HL-60/S4 treated with retinoic acid at 250 ng/mL for 4 days and 3 days (cell line): ENCODE measurements around the gene TTC7B.

Source experiments
- in situ Hi-C: fragments of 300-500 bp; cut with MboI; formaldehyde crosslinking; loops from 2 replicates; pipeline ENCODE4 v1.7.0; 2022; ENCODE audit warnings: low sequenced_read_pairs

The TTC7B gene

GRCh38 chr14:90625445-90625844 is 190.8 kb downstream of the TTC7B start:
- in situ Hi-C loops = no loop called here

- in situ Hi-C loops = no loop called here
Measured at GRCh38 chr14:90624732-90625400, 191.4 kb downstream of the TTC7B start.

- in situ Hi-C loops = no loop called here
Measured at GRCh38 chr14:90624227-90624626, 192.0 kb downstream of the TTC7B start.

GRCh38 chr14:90621201-90621600 is 195.0 kb downstream of the TTC7B start:
- in situ Hi-C loops = no loop called here

GRCh38 chr14:90620568-90621077 is 195.6 kb downstream of the TTC7B start:
- in situ Hi-C loops = no loop called here

- in situ Hi-C loops = no loop called here
Measured at GRCh38 chr14:90619911-90620310, 196.3 kb downstream of the TTC7B start.

GRCh38 chr14:90617961-90618360 is 198.3 kb downstream of the TTC7B start:
- in situ Hi-C loops = no loop called here

GRCh38 chr14:90616881-90617280 is 199.3 kb downstream of the TTC7B start:
- in situ Hi-C loops = no loop called here

- in situ Hi-C loops = no loop called here
Measured at GRCh38 chr14:90616313-90616712, 199.9 kb downstream of the TTC7B start.

- in situ Hi-C loops = no loop called here
Measured at GRCh38 chr14:90615517-90616060, 200.6 kb downstream of the TTC7B start.

GRCh38 chr14:90614696-90615516 is 201.3 kb downstream of the TTC7B start:
- in situ Hi-C loops = no loop called here

- in situ Hi-C loops = no loop called here
Measured at GRCh38 chr14:90613997-90614396, 202.2 kb downstream of the TTC7B start.

GRCh38 chr14:90613453-90613852 is 202.8 kb downstream of the TTC7B start:
- in situ Hi-C loops = no loop called here

- in situ Hi-C loops = no loop called here
Measured at GRCh38 chr14:90612801-90613200, 203.4 kb downstream of the TTC7B start.

GRCh38 chr14:90611936-90612335 is 204.3 kb downstream of the TTC7B start:
- in situ Hi-C loops = no loop called here

GRCh38 chr14:90611501-90611900 is 204.7 kb downstream of the TTC7B start:
- in situ Hi-C loops = no loop called here

- in situ Hi-C loops = no loop called here
Measured at GRCh38 chr14:90610346-90611040, 205.7 kb downstream of the TTC7B start.

GRCh38 chr14:90609376-90609775 is 206.9 kb downstream of the TTC7B start:
- in situ Hi-C loops = no loop called here

GRCh38 chr14:90608929-90609341 is 207.3 kb downstream of the TTC7B start:
- in situ Hi-C loops = no loop called here

GRCh38 chr14:90608281-90608680 is 207.9 kb downstream of the TTC7B start:
- in situ Hi-C loops = no loop called here

GRCh38 chr14:90607141-90607540 is 209.1 kb downstream of the TTC7B start:
- in situ Hi-C loops = no loop called here
